Glomerular visceral epithelial cell (primary cell): Measurements from ENCODE around the gene SIRPB1.
"Not testable (repeated sequence)": the region's sequence is repeated elsewhere in the genome, so short reads cannot be mapped to it uniquely, and the experiment has no call there.

Source experiments
- DNase-seq: peaks from one replicate; pipeline ENCODE4 v3.0.0-alpha.2; 2016; ENCODE audit errors: extremely low spot score

Gene SIRPB1

GRCh38 chr20:1637226-1637625 is 17.4 kb upstream of the SIRPB1 start:
- DNase-seq: no peak

- no peak for DNase-seq
These were observed 16.8 kb upstream of the SIRPB1 start for GRCh38 chr20:1636621-1637020.

GRCh38 chr20:1635291-1635979 is 15.6 kb upstream of the SIRPB1 start:
- DNase-seq: no peak

- peak; percentile 24 for DNase-seq
These were observed 13.7 kb upstream of the SIRPB1 start for GRCh38 chr20:1633535-1633934.

GRCh38 chr20:1632178-1632577 is 12.4 kb upstream of the SIRPB1 start:
- no peak for DNase-seq

- no peak for DNase-seq
These were observed 11.7 kb upstream of the SIRPB1 start for GRCh38 chr20:1631309-1632151.

GRCh38 chr20:1630186-1630585 is 10.4 kb upstream of the SIRPB1 start:
- DNase-seq: no peak

- no peak for DNase-seq
These were observed 9.5 kb upstream of the SIRPB1 start for GRCh38 chr20:1629321-1629720.

GRCh38 chr20:1628621-1629020 is 8.8 kb upstream of the SIRPB1 start:
- no peak for DNase-seq

- DNase-seq: no peak
These were observed 7.4 kb upstream of the SIRPB1 start for GRCh38 chr20:1627200-1627550.

GRCh38 chr20:1626528-1627199 is 6.9 kb upstream of the SIRPB1 start:
- no peak for DNase-seq

- DNase-seq: peak; percentile 0
These were observed 5.4 kb upstream of the SIRPB1 start for GRCh38 chr20:1625083-1625690.

- DNase-seq: no peak
These were observed 3.8 kb upstream of the SIRPB1 start for GRCh38 chr20:1623501-1624205.

- DNase-seq: no peak
These were observed 2.6 kb upstream of the SIRPB1 start for GRCh38 chr20:1622450-1622849.

GRCh38 chr20:1621316-1621715 is 1.5 kb upstream of the SIRPB1 start:
- DNase-seq: peak; percentile 0

- no peak for DNase-seq
These were observed 762 bp downstream of the SIRPB1 start for GRCh38 chr20:1618954-1619540.

GRCh38 chr20:1618479-1618878 is 1.3 kb downstream of the SIRPB1 start:
- DNase-seq: no peak

- peak; percentile 0 for DNase-seq
These were observed 2.9 kb downstream of the SIRPB1 start for GRCh38 chr20:1616858-1617434.

- DNase-seq: not testable (repeated sequence)
These were observed 9.4 kb downstream of the SIRPB1 start for GRCh38 chr20:1610404-1610803.

GRCh38 chr20:1608678-1609347 is 11.0 kb downstream of the SIRPB1 start:
- not testable (repeated sequence) for DNase-seq
